ENCODE results near the gene SCYL1. TPM values are rescaled to one million over a fixed set of nuclear protein-coding genes. Genes with fewer than 3 reads are reported as not detected.

SCYL1 gene
- total RNA-seq, 1 experiment from 2014 or later = 39.1 TPM

DNA sequence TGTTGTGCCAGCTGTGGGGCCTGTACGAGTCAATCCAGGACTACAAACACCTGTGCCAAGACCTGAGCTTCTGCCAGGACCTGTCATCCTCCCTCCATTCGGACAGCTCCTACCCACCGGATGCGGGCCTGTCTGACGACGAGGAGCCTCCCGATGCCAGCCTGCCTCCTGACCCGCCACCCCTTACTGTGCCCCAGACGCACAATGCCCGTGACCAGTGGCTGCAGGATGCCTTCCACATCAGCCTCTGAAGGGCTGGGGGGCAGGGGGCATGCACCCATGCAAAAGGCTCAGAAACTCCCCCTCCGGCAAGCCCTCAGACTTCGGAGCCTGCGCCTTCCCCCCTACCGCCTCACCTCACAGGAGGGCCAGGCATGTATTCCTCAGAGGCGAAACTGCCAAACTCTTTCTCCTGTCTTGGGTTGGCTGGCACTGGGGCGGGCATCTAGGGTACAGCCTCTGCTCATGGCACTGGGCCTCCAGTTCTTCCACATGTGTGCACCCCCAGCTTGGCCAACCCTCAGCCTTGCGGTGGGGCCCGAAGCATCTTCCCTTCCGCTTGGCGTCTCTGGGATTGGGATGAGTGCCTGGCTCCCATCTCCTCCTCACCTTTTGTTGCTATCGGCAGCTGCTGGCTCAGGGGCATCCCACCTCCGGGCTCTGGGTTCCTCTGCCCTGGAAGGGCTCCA, 48.7 kb downstream of the SCYL1 start:
- Histone ChIP-seq H3K27ac (ENCODE audit: low read length) (peak overlapping the region; percentile 60), H3K4me2 (ENCODE audit: low read depth, low read length, poor library complexity, severe bottlenecking) (peak overlapping the region; percentile 97), H2AFZ (ENCODE audit: low read length) (no peak overlapping the region), H3K79me2 (ENCODE audit: low read length) (peaks cover 49% of the 10 kb centered on the region), H3K9me3 (ENCODE audit: low read length) (no peaks in the 10 kb centered on the region), H3K4me3 (ENCODE audit: low read length) (peak overlapping the region; percentile 98), H4K20me1 (ENCODE audit: insufficient read depth, low read depth, low read length) (peaks cover 11% of the 10 kb centered on the region; the same call in 1 of the 2 replicates), H3K9me2 (replicated peaks; ENCODE audit: insufficient read depth, low read length) (no peaks in the 10 kb centered on the region), H3K9ac (ENCODE audit: low read length) (peak overlapping the region; percentile 91), H3K36me3 (ENCODE audit: insufficient read depth, low read length) (no peaks in the 10 kb centered on the region), H3K27me3 (ENCODE audit: low read length) (no peaks in the 10 kb centered on the region), H3K4me1 (ENCODE audit: low read length) (peaks cover 69% of the 10 kb centered on the region)
- peak; percentile 68 for DNase-seq

DNA sequence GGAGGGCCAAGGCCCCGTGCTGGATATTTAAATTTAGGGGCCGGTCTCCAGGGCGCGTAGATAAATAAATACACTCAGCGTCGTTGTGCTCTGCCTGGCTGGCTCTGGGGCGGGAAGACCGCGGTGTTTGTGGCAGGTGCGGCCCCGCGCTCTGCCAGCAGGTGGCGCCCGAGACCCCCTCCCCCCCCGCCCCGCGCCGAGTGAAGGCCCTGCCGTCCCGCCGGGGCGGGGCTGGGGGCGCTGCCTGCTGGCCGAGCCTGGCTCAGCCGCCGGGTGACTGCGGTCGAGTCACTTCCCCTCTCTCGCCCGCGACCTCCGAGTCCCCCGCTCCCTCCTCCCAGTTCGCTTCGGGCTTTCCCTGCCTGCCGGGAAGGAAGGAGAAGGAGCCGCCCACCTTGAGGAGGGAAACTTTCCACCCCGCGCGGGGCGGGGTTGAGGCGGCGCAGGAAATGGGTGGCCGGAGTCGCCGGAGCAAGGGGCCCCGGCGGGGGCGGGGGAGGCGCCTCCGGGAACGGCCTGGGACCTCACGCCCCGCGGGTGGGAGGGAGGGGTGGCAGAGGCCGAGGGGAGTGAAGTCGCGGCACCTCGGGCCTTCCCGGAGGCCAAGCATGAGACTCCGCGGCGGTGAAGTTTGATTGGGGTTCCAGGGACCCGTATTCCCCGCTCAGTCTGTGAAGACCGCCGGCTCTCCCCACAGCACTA, 49.4 kb downstream of the SCYL1 start:
- Histone ChIP-seq H3K27ac (ENCODE audit: low read length) (peak overlapping the region; percentile 86), H3K36me3 (ENCODE audit: insufficient read depth, low read length) (no peaks in the 10 kb centered on the region), H3K4me3 (ENCODE audit: low read length) (peak overlapping the region; percentile 98), H3K4me1 (ENCODE audit: low read length) (peaks cover 62% of the 10 kb centered on the region), H4K20me1 (ENCODE audit: insufficient read depth, low read depth, low read length) (peaks cover 11% of the 10 kb centered on the region; the same call in 1 of the 2 replicates), H3K27me3 (ENCODE audit: low read length) (no peaks in the 10 kb centered on the region), H3K79me2 (ENCODE audit: low read length) (peaks cover 42% of the 10 kb centered on the region), H3K9me3 (ENCODE audit: low read length) (no peaks in the 10 kb centered on the region), H3K9ac (ENCODE audit: low read length) (peak overlapping the region; percentile 91), H2AFZ (ENCODE audit: low read length) (no peak overlapping the region), H3K9me2 (replicated peaks; ENCODE audit: insufficient read depth, low read length) (no peaks in the 10 kb centered on the region), H3K4me2 (ENCODE audit: low read depth, low read length, poor library complexity, severe bottlenecking) (peak overlapping the region; percentile 97)
- peak; percentile 93 for DNase-seq

DNA sequence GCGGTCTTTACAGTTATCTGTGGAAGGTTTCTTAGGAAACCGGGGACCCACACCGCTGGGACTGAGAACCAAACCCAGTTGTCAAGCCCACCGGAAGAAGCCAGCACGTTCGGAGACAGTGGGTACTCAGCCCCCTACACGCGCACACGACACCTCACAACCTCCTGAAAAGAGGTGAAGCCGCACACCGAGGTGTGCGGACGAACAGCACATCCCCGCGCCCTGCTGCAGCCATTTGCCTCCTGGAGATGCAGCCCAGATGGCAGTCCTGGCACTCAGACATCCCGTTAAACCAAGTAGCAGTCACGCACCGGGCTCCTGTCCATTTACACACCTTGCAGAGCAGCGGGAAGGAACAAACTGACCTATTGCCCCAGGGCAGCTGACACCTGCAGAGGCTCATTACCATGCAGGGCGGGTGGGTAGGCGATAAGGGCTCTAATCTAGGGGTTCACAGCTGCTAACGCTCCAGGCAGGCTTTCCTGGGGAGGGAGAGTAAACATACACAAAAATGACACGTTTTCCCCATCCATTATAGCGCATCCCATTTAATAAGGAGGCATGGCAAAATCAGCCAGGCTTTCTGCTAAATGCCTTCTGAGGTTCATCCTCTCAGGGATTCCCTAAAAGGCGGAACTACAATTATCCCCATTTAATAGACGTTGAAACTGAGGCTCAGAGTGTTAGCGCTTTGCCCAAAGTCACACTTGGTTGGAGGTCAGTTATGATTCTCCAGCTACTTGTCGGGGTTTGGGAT, 50.1 kb downstream of the SCYL1 start:
- H3K79me2 ChIP-seq (ENCODE audit: low read length) = peaks cover 40% of the 10 kb centered on the region
- H3K9ac ChIP-seq (ENCODE audit: low read length) = peak overlapping the region; percentile 75
- H2AFZ ChIP-seq (ENCODE audit: low read length) = no peak overlapping the region
- H3K4me2 ChIP-seq (ENCODE audit: low read depth, low read length, poor library complexity, severe bottlenecking) = peak overlapping the region; percentile 97
- peaks cover 11% of the 10 kb centered on the region; the same call in 1 of the 2 replicates for H4K20me1 ChIP-seq (ENCODE audit: insufficient read depth, low read depth, low read length)
- peak overlapping the region; percentile 98 for H3K4me3 ChIP-seq (ENCODE audit: low read length)
- no peaks in the 10 kb centered on the region for H3K36me3 ChIP-seq (ENCODE audit: insufficient read depth, low read length)
- no peaks in the 10 kb centered on the region for H3K9me3 ChIP-seq (ENCODE audit: low read length)
- H3K9me2 ChIP-seq (replicated peaks; ENCODE audit: insufficient read depth, low read length) = no peaks in the 10 kb centered on the region
- H3K27ac ChIP-seq (ENCODE audit: low read length) = peak overlapping the region; percentile 86
- H3K27me3 ChIP-seq (ENCODE audit: low read length) = no peaks in the 10 kb centered on the region
- peaks cover 59% of the 10 kb centered on the region for H3K4me1 ChIP-seq (ENCODE audit: low read length)
- DNase-seq = peak; percentile 73

DNA sequence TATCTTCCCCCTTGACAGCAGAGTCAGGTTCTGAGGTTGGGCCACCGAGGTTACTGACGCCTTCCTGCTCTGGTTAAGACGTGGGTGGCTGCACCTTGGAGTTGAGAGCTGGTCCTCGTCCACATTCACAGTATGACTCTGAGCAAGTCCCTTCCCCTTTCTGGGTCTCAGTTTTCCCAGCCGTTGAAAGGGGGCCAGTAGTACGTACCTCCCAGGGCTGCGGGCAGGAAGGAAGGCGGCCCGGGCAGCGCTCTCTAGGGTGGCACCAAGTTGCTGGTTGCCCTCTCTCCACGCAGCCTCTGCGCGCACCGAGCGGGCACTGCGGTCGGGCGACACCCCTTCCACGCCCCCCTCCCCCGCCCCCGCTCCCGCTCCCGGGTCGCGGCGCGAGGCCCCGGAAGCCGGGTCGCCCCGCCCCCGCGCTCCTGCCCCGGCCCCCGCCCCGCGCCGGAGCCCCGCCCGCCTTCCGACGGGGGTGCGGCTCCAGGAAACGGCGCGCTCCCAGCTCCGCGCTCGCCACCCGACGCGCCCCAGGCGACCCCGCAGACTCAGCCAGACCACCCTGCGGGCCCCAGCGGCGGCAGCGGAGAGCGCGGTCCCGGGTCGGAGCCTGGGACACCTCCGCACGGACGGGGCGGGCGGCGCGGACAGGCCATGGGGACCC, 50.8 kb downstream of the SCYL1 start, which contains the start of gene EHBP1L1:
TSS of gene EHBP1L1 (plus strand) at position 486 of the 664 bp plus-strand sequence. CDS start 250 bp downstream, outside the sequence.
- Histone ChIP-seq H3K4me3 (ENCODE audit: low read length) (peak within 1 kb of the TSS; percentile 98), H3K4me1 (ENCODE audit: low read length) (peaks cover 59% of the 10 kb centered on the region), H2AFZ (ENCODE audit: low read length) (0 out of 2 replicates have a peak within 1 kb of the TSS, but pooled peaks have one; percentile 48), H3K9me2 (replicated peaks; ENCODE audit: insufficient read depth, low read length) (no peaks in the 10 kb centered on the region), H3K36me3 (ENCODE audit: insufficient read depth, low read length) (no peaks in the 10 kb centered on the region), H3K79me2 (ENCODE audit: low read length) (peaks cover 35% of the 10 kb centered on the region), H3K4me2 (ENCODE audit: low read depth, low read length, poor library complexity, severe bottlenecking) (peak within 1 kb of the TSS; percentile 97), H3K27ac (ENCODE audit: low read length) (peak within 1 kb of the TSS; percentile 91), H4K20me1 (ENCODE audit: insufficient read depth, low read depth, low read length) (peaks cover 11% of the 10 kb centered on the region; the same call in 1 of the 2 replicates), H3K9ac (ENCODE audit: low read length) (peak within 1 kb of the TSS; percentile 83), H3K27me3 (ENCODE audit: low read length) (no peaks in the 10 kb centered on the region), H3K9me3 (ENCODE audit: low read length) (no peaks in the 10 kb centered on the region)
- DNase-seq = peak; percentile 90

DNA sequence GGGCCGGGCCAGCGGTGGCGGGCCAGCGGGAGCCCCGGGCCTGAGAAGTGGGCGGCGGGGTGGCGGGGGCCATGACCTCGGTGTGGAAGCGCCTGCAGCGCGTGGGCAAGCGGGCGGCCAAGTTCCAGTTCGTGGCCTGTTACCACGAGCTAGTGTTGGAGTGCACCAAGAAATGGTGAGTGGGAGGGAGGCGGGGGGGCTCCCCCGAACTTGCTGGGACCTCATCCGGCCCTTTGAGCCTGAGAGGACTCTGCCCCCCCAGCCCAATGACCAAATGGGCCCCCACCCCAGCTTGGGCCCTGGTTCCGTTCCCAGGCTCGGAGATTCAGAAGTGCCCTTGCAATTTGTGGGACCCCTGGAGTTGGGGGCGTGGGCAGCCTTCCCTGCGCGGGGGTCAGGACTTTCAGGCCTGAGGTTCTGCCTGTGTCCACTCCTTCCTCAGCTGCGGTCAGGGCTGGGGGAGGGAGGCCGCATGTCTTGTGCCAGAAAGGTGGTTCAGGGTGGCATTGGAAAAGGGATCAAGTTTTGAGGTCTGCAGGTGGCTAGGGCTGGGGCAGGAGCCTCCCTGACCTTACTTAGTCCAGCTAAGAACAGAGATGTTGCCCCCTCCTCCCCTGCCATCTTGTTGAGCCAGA, 51.5 kb downstream of the SCYL1 start:
- Histone ChIP-seq H3K4me2 (ENCODE audit: low read depth, low read length, poor library complexity, severe bottlenecking) (peak overlapping the region; percentile 84), H2AFZ (ENCODE audit: low read length) (0 out of 2 replicates have a peak overlapping the region, but pooled peaks have one; percentile 48), H3K27me3 (ENCODE audit: low read length) (no peaks in the 10 kb centered on the region), H3K27ac (ENCODE audit: low read length) (peak overlapping the region; percentile 91), H3K9me3 (ENCODE audit: low read length) (no peaks in the 10 kb centered on the region), H3K9ac (ENCODE audit: low read length) (peak overlapping the region; percentile 83), H3K4me1 (ENCODE audit: low read length) (peaks cover 53% of the 10 kb centered on the region), H3K4me3 (ENCODE audit: low read length) (peak overlapping the region; percentile 98), H4K20me1 (ENCODE audit: insufficient read depth, low read depth, low read length) (peaks cover 9% of the 10 kb centered on the region; the same call in 1 of the 2 replicates), H3K79me2 (ENCODE audit: low read length) (peaks cover 29% of the 10 kb centered on the region), H3K36me3 (ENCODE audit: insufficient read depth, low read length) (no peaks in the 10 kb centered on the region), H3K9me2 (replicated peaks; ENCODE audit: insufficient read depth, low read length) (no peaks in the 10 kb centered on the region)
- peak; percentile 65 for DNase-seq

DNA sequence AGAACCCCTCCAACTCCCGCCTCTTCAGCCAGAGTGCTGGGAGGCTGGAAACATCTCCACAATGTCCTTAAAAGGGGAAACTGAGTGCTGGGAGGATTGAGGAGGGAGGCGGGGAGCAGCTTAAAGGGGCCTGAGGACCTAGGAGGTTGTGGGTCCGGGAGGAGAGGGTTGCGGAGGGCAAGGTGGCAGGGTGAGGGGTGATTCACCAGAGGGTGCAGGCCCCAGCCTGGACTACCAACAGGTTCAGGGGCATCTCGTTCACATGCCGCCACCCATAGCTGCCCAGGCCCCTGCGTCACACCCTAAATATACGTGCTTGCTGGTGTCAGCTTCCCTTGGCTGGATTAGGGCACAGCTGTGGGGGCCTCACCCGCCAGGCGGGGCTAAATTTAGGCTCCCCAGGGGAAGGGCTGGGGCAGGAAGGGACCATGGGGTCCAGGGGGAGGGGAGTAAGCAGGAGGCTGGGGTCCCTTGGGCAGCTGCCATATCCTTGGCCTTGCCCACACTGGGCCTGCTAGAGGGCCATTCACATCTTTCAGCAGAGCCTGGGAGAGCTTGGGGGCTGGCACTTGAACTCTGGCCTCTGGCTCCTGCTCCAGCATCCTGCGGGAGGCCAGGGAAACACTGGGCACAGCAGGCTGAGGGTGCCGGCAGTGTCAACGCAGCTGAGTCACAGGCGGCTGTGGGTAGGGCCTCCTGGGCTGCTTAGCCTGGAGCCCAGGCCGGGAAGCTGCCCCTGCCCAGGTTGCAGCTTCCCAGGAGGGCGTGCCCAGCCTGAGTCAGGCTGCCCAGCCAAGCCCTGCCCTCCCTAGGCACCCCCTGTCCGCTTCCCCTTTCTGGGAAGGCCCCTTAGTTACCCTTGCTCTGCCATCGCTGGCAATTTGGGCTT, 52.2 kb downstream of the SCYL1 start:
- H3K9me2 ChIP-seq (replicated peaks; ENCODE audit: insufficient read depth, low read length) = no peaks in the 10 kb centered on the region
- H3K4me1 ChIP-seq (ENCODE audit: low read length) = peaks cover 46% of the 10 kb centered on the region
- peaks cover 5% of the 10 kb centered on the region; the same call in 1 of the 2 replicates for H4K20me1 ChIP-seq (ENCODE audit: insufficient read depth, low read depth, low read length)
- peak overlapping the region; percentile 98 for H3K4me3 ChIP-seq (ENCODE audit: low read length)
- H3K79me2 ChIP-seq (ENCODE audit: low read length) = peaks cover 21% of the 10 kb centered on the region
- H3K27ac ChIP-seq (ENCODE audit: low read length) = peak overlapping the region; percentile 91
- peak; percentile 82 for DNase-seq
- H3K36me3 ChIP-seq (ENCODE audit: insufficient read depth, low read length) = no peaks in the 10 kb centered on the region
- H3K4me2 ChIP-seq (ENCODE audit: low read depth, low read length, poor library complexity, severe bottlenecking) = peak overlapping the region; percentile 84
- H3K9me3 ChIP-seq (ENCODE audit: low read length) = no peaks in the 10 kb centered on the region
- no peaks in the 10 kb centered on the region for H3K27me3 ChIP-seq (ENCODE audit: low read length)
- peak overlapping the region; percentile 83 for H3K9ac ChIP-seq (ENCODE audit: low read length)
- H2AFZ ChIP-seq (ENCODE audit: low read length) = no peak overlapping the region

DNA sequence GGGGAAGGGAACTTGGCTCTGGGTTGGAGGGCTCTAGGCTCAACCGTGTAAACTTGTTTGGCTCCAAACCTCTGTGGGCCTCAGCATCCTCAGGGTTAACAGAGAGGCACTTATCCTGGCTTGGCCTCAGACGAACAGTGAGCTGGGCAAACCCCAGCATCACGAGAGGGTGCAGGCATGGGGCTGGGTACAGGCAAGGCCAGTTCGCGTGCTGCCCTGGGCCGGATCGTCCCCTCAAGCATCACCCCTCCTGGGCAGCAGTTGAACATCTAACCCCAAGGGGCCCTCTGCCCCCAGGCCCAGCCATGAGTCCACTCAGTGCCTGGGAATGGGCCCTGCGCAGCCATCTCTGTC, 52.9 kb downstream of the SCYL1 start:
- Histone ChIP-seq H4K20me1 (ENCODE audit: insufficient read depth, low read depth, low read length) (peaks cover 5% of the 10 kb centered on the region; the same call in 1 of the 2 replicates), H3K9ac (ENCODE audit: low read length) (peak overlapping the region; percentile 83), H3K4me3 (ENCODE audit: low read length) (peak overlapping the region; percentile 98), H3K4me1 (ENCODE audit: low read length) (peaks cover 44% of the 10 kb centered on the region), H3K36me3 (ENCODE audit: insufficient read depth, low read length) (no peaks in the 10 kb centered on the region), H3K9me3 (ENCODE audit: low read length) (no peaks in the 10 kb centered on the region), H3K27ac (ENCODE audit: low read length) (peak overlapping the region; percentile 91), H3K79me2 (ENCODE audit: low read length) (peaks cover 21% of the 10 kb centered on the region), H2AFZ (ENCODE audit: low read length) (no peak overlapping the region), H3K4me2 (ENCODE audit: low read depth, low read length, poor library complexity, severe bottlenecking) (peak overlapping the region; percentile 84), H3K9me2 (replicated peaks; ENCODE audit: insufficient read depth, low read length) (no peaks in the 10 kb centered on the region), H3K27me3 (ENCODE audit: low read length) (no peaks in the 10 kb centered on the region)
- DNase-seq = no peak
